Activated CD4-positive, alpha-beta T cell treated with anti-CD3 and anti-CD28 coated beads, Interleukin-2, amount 50 U/mL, for 4 hours (primary cell): ENCODE data around the gene SLU7.
A peak's percentile ranks its signal among the peaks of the same experiment; 100 is the strongest.

Experiments
- DNase-seq, 2 experiments: peaks; one replicate each; pipeline ENCODE4 v3.0.0-alpha.2; 2020

SLU7 gene

DNA sequence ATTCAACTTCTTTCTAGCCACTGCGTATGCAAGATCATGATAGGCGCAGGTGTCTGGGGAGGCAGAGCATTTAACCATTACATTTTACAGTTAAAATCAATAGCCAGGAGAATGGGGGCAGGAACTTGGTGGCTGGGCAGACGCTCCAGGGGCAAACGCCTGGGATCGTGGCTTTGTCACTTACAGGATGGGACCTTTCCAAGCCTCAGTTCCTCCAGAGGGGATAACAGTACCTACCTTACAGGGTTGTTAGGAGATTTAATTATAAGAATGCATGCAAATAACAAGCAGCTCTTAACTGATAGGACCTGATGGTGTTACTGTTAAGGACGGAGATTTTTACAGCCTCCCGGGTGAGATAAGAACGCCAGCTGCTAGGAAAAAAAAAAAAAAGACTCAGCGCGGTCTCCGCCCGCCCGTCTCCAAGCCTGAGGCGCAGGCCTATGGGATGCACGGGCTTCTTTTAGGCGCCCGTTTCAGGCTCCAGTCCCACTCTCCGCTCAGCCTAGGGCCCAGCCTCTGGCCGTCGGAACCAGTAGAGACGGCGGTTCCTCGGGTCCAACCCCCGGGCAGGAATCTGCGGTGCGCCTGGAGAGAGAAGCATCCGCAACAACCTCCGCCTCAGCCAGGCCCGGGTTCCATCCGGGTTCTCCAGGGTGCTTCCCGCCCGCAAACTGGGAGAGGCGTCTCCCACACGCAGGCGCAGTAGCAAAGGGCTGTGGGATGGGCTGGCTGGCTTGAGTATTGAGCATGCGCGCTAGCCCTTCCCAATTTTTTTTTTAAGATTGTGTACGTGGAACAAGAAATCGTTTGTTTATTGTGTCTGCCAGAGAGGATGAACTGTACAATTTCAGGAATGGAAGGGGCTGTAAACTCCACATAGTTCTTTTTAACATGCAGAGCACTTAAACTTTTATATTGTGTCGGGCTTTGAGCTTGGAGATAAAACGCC is 19.2 kb downstream of the SLU7 start, which contains the start of gene FAM200C:
FAM200C (minus strand) TSS at position 653 of the 952 bp plus-strand sequence. CDS start 4,564 bp downstream, outside the sequence.
- peak; percentile 34 to 41 for DNase-seq

DNA sequence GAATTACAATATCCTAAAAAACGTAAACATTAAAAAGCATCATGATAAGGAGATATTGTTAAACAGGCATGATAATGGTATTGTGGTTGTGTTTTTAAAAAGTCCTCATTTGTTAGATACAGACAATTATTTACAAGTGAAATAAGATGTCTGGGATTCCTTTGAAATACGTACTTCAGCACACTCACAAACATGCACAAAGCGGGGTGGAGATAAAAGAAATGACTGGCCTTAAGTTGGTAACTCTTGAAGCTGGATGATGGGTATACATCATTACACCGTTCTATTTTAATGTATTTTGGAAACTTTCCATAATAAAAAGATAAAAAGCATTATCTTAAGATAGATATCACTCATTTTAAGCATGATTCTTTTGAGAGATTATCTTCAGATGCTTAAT is 20.1 kb downstream of the SLU7 start:
- DNase-seq: no peak

DNA sequence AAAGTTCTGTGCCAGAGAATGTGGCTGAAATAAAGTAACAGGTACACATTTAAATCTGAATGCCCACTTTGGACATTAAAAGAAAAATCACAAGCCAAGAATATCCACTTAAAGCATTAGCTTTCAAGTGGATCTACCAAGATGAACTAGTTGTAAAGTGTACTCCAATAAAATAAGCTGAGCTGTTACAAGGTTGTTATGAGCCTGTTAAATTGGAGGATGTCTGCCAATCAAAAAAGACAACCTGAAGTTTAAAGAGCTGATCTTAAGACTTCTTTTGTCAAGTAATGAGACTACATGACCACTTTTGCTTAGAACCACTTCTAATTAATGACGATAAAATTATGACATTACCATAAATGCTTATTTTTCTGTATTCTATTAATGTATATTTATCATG is 21.4 kb downstream of the SLU7 start:
- DNase-seq: no peak

DNA sequence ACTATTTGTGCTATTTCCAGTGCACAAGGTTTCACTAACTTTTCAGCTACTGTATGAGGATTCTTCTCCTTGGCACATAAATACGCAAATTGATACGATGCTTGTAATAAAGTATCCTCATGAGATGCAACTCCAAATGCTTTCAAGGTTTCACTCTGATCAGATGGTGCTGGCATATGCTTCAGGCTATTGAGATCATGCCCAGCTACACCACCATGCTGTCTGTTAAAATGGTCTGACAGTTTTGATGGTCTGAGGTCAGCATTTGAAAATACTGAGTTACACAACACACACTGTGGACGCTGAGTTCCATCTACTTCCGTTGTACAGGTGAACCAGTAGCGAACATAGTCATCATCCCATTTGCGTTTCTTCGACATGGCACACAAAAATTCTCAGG is 23.8 kb downstream of the SLU7 start:
- no peak for DNase-seq

DNA sequence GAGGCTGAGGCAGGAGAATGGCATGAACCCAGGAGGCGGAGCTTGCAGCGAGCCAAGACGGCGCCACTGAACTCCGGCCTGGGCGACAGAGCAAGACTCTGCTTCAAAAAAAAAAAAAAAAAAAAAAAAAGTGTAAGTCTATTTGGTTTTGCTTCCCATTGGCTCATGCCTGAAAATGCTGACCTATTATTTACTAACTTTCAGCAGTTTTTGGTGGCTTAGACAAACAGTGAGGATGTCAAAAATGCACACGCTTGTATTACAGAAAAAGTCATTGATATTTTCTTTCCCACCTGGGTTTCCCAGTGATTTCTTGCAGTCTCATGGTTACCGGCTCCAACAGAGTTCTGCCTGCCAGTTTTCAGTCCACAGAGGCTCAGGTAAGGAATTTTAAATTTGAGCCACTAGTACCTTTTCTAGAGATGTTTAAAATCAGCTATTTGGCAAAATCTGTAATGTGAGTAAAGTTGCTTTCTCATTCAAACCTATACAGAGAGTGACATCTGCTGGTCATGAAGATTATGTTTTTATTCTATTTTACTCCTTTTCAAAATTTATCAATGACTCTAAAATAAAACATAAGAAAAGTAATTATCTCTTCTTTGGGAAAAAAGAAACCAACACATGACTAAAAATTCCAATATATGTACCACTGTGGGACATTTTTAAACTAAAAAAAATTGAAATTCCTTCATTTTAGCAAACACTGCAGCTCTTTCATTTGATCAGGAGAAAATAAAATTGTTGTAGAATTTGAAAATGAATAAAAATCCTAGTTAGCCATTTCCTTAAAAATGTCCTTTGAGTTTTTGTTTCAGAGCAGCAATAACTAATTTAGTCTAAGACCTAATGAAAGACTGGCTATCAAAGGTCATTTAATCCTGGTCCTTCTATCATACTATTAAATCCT is 27.8 kb downstream of the SLU7 start:
- DNase-seq: no peak

DNA sequence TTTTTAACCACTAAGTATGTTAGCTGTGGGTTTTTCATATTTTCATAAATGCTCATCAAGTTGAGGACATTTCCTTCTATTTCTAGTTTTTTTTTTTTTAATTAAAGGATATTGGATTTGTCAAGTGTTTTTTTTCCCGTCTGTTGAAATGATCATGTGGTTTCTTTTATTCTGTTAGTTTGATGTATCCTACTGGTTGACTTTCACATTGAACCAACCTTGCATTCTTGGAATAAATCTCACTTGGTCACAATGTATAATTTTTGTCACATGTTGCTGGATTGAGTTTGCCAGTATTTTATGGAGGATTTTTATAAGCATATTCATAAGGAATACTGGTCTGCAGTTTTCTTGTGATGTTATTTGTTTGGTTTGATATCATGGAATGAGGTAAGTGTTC is 31.4 kb downstream of the SLU7 start:
- no peak for DNase-seq

DNA sequence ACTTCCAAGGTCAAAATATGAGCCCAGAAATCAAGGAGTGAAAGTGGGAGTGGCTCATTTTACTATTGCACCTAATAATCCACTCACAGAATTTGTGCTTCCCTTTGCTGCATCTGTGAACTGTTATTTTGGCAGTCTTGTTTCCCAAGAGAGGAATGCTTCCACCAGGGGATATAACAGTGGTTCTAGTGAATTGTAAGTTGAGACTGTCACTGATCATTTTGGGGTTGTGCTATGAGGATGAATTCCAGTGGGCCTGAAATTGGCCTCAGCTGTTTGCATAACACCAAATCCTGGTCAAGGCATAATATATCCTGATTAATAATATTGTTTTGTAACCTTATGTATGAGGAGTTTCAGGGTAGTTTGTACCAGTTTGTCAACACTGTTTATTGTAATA is 33.4 kb downstream of the SLU7 start:
- no peak for DNase-seq

DNA sequence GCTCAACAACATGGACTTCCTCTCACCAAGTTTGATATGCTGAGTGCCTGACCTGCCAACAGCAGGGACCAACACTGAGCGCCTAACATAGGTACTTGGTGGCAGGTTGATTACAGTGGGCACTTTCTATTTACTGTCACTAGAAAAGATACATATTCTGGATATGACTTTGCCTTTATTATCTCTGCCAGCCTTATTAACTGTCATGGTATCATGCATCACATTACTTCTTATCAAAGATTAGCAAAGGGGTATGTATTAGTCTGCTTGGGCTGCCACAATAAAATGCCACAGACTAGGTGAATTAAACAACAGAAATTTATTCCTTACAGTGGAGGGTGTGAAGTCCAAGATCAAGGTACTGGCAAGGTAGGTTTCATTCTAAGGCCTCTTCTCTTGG is 34.2 kb downstream of the SLU7 start:
- no peak for DNase-seq

DNA sequence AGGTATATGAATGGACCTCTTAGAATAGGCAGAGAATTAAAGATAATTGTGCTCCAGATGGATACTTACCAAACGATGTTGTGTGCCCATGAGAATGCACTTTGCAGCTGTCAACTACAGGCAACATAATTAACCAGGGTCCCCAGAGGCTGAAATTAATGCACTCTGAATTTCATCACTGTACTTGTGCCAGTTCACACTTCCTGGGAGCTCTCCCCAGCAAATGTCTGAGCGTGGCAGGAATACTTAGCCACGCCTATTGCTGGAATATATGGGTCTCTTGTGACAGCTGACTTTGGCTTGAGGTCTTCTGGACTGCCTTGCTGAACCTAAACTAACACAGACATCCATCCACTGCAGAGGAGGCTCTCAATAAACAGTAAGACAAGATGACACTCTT is 36.5 kb downstream of the SLU7 start:
- DNase-seq: no peak

DNA sequence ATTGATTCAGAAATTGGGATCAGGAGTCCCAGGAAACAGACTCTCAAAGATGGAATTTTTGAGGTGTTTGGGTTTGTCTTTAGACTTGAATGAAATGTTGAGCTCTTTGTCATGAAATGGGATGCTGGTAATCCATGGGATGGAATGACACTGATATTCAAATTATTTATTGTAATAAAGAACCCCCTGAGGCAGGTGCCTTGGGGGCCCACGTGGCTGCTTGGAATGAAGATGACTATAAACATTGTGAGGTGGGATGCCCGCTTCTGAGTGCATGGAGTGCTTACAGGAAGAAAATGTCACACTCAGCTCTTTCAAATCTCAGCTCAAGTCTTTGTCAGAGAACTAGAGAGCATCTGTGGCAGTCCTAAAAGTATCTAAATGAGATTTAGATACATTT is 38.8 kb downstream of the SLU7 start:
- no peak for DNase-seq

DNA sequence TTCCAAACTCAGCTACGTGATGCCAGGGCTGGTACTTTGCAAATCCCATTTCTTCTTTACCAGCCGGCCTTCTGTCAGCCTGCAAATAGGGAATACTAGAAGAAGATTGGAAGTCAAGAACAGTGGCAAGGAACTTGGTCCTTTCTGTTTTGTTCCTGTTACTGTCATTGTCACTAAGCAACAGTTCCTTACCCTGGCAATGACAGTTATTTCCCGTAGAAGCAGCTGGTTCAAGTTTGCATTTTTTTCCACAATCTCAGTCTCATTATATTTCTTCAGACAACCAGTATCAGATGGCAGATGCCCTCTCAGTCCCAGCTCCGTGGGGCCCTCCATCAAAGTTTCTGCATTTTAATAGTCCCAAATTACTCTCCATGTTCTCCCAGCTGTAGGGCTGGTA is 39.4 kb downstream of the SLU7 start:
- DNase-seq: no peak

DNA sequence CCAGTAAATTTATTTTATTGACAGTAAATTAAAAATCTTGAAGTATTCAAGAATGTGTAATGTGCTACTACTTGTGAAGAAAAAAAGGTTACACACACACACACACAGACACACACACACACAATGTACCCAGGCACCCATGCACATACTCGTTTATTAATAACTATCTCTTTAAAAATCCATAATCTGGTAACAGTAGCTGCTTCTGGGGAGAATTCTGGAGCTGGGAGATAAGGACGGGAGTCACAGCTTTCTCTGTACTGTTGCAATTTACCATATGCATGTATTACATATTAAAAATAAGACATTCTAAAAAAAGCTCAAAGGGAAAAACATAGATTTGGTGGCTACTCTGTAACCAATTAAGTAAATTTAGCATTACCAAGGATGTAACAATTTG is 40.6 kb downstream of the SLU7 start:
- DNase-seq: no peak

DNA sequence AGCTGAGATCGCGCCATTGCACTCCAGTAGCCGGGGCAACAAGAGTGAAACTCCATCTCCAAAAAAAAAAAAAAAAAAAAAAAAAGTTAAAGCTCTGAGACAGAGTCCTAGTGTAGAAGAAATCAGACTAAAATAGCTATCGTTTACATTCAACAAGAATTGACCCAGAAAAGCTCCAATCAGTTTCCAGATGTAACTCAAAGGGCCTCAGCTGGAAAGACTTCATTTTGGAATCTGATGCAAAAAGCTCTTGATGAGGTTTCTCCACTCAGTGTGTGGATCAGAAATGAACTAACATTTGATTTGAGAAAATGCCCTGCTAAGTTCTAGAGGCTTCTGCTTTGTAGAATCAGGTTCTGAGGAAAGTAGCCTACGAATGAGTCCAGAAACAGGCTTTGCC is 41.2 kb downstream of the SLU7 start:
- no peak for DNase-seq

DNA sequence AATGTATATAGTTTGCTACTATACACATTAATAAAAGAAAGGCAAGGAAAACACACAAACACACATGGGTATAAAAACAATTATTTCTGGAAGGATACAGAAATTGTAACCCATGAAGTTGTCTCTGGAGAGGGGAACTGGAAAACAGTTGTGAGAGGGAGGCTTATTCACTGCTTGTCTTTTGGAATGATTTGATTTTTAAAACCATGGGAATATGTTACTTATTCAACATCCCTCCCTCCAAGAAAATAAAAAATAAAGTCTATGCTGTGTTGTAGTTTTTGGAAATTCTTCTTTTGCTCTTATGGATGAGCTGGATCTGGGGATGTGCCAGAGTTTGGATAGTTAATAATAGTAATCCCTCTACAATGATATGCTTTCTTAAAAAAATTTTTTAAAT is 42.5 kb downstream of the SLU7 start:
- DNase-seq: no peak

DNA sequence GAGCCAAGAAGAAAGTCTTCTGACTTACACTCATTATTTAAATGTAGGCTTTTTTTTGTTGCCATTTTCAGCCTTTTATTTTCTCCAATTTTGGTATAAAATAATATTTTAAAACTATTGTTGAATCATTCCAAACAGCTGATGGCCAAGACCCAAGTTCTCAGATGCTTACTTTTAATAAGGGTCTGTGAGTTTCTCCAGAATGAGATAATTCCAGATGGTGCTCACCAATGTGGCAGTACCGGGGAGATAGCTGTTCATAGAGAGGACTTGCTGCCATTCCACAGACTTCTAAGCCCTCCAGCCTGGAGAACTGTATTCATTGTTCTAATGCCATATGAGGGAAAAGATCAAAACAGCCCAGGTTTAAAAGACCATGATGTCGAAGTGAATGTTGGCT is 43.2 kb downstream of the SLU7 start:
- no peak for DNase-seq

DNA sequence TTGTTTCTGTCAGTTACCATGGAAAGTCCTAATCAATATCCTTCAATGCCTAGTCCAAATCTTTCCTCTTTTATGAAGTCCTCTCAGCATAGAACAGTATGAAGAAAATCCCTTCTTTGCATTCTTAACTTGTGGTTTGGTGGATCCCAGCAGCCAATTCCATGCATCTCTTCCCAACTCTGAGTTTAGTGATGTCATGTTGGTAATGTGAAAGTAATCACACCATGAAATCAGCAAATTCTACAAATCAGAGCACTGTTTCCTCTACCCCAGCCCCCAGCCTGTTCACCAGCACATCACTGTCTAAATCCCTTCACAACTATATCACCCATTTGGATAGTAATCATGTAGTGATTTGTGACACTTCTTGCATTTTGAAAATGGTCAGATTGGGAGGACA is 43.7 kb downstream of the SLU7 start:
- no peak for DNase-seq

DNA sequence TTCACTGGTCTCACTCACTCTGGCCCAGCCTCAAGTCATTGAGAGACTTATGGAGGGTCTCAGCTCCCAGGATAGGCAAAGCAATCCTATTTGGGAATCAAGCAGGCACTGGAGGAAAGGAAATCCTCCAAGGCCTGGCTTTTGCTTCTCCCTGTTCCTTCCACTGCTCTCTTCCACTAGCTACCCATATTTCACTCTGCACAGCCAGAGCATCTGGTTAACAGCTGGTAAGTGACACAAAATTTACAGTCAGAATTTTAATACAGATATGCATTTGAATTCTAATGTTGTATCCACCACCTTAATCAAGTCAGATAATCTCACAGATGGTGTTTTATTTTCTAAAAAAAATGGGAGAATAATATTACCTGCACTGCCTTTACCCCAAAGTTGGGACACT is 47.6 kb downstream of the SLU7 start:
- DNase-seq: no peak

DNA sequence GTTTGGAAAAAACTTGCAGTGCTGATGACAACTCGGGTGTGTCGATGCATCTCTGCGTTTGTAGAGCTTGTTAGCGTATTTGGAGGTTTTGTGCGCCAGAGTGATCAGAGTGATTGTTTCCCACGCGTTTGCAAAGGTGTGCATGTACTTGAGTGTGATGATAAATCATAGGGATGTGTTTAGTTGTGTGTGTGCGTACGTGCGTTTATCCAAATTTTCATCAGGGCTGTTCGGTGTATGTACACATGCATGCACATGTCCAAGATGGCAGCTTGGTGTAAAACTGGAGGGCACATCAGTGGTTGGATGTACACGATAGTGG is 48.2 kb downstream of the SLU7 start:
- no peak for DNase-seq

DNA sequence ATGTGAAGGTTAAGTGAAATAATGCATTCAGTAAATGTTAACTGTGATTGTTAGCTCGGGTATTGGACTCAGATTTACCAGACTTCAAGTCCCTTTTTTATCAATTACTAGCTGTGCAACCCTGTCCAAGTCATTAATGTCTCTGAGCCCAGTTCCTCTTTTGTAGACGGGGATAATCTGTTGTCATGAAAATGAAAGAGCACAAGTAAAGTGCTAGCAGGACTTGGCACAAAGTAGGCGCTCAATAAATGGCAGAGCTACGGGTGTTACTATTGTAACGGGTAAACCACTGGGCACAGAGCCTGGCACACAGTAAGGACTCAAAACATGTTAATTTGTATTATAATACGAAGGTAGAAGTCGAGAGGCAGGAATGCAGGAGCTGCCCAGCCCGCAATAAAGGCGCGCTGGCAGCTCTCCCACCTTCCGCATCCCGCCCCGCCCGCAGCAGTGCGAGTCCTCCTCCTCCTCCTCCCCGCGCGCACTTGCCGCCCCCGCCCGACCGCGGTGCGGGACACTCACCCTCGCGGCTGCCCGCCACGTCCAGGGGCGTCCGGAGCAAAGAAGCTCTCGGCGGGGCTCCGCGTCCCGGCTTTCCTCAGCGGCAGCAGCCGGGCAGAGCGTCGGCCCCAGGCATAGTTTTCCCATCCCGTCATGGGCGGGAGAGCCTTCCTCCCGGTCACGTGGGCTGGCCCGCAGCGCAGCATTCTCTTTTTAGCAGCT is 48.7 kb downstream of the SLU7 start, which contains the start of gene C1QTNF2:
C1QTNF2 (minus strand) TSS at position 637 of the 723 bp plus-strand sequence. CDS start 15,615 bp downstream, outside the sequence.
- DNase-seq: no peak

DNA sequence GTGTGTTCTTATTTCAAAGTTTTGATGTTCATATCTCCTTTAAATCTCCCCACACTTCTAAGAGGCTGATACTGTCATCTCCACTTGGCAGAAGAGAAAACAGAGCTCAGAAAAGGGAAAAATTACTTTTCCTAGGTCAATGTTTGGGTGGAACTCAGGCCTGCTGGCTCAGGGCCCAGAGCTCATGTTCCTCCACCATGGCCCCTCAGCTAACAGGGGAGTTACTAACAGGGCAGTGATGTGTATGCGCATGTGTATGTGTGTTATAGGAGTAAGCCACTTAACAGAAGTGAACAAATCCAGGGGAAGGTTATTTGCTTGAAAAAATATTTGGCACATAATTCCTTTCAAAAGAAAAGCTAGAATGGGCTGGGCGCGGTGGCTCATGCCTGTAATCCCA is 51.0 kb downstream of the SLU7 start:
- no peak for DNase-seq

DNA sequence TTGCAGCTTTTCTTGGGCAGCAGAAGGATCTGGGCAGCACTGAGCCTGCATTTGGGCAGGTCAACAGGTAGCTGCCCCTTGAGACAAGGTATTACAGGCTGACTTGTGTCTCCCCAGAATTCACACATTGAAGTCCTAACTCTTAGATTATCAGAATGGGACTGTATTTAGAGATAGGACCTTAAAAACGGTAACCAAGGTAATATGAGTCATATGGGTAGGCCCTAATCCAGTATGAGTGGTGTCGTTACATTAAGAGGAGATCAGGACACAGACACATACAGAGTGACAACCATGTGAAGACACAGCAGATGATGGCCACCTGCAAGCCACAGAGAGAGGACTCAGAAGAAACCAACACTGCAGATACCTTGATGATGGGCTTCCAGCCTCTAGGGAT is 51.6 kb downstream of the SLU7 start:
- no peak for DNase-seq

DNA sequence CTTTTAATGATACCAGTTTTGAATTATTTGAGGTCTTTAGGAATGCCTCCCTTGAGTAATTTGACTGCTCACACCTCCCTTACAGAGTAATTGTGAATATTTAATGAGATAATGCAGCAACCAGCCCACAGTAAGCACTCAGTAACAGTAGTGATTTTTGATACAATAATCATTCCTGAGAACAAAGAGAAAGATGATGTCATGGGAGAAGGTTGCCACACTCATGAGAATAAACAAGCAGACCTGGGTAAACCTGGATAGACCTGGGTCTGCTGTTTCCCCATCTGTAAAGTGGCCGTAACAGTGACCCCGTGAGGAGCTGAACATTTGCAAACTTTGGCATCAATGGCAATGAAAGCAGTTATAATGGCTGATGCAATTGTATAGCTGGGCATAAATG is 52.7 kb downstream of the SLU7 start:
- no peak for DNase-seq
